Ishikawa (cell line): Measurements from ENCODE around the gene PRICKLE2.

ENCODE experiments used
- CEBPB ChIP-seq: IDR thresholded peaks from 2 replicates; pipeline ENCODE4 v1.6.1; 2012
- EGR1 ChIP-seq: IDR thresholded peaks from 2 replicates; pipeline ENCODE4 v1.6.1; 2012
- EP300 ChIP-seq: IDR thresholded peaks from 2 replicates; pipeline ENCODE4 v1.6.1; 2012; ENCODE audit warnings: borderline replicate concordance
- FOXM1 ChIP-seq: IDR thresholded peaks from 2 replicates; pipeline ENCODE4 v1.6.1; 2012; ENCODE audit warnings: low read depth, borderline replicate concordance
- MAX ChIP-seq: IDR thresholded peaks from 2 replicates; pipeline ENCODE4 v1.6.1; 2012
- RAD21 ChIP-seq: IDR thresholded peaks from 2 replicates; pipeline ENCODE4 v1.6.1; 2012; ENCODE audit warnings: low read depth
- REST ChIP-seq: IDR thresholded peaks from 2 replicates; pipeline ENCODE4 v1.6.1; 2012; ENCODE audit warnings: low read depth, mild to moderate bottlenecking
- TAF1 ChIP-seq: IDR thresholded peaks from 2 replicates; pipeline ENCODE4 v1.6.1; 2012; ENCODE audit warnings: low read depth, mild to moderate bottlenecking
- TCF12 ChIP-seq: IDR thresholded peaks from 2 replicates; pipeline ENCODE4 v1.6.1; 2012; ENCODE audit warnings: low read depth
- TEAD4 ChIP-seq: IDR thresholded peaks from 2 replicates; pipeline ENCODE4 v1.6.1; 2012
- YY1 ChIP-seq: IDR thresholded peaks from 2 replicates; pipeline ENCODE4 v1.6.1; 2012; ENCODE audit warnings: low read depth
- ZBTB7A ChIP-seq: IDR thresholded peaks from 2 replicates; pipeline ENCODE4 v1.6.1; 2012; ENCODE audit warnings: low read depth

DNA sequence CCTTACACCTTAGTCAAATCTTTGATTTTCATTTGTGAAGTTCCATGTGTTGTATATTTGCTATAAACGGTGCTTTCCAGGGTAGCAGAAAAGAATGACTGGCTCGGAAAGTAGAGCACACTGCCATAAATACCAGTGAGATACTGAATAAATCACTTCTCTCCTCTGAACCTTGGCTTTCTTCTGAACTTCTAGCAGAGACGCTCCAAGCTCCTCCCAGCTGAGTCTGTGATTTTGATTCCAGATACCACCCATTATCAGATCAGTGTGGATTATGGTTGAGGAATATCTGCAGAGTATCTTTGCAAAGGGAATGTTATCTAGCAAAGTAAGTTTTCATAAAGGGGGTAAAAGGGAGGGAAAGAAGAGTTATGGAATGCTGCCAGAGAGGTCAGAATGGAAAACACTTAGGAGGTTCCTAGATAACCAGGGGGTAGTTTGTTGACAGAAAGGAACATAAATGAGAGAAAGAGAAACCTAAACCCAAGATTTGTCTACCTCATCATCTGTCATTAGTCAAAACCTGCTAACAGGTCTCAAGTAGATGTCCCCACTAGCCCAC is 103.4 kb downstream of the PRICKLE2 start:
- no peak for TF ChIP-seq CEBPB
- no peak for TF ChIP-seq MAX
- no peak for TF ChIP-seq YY1
- no peak for TF ChIP-seq RAD21
- no peak for TF ChIP-seq ZBTB7A
- no peak for TF ChIP-seq EP300
- TF ChIP-seq TCF12 = no peak
- no peak for TF ChIP-seq TAF1
- TF ChIP-seq TEAD4 = no peak
- TF ChIP-seq REST = no peak
- no peak for TF ChIP-seq EGR1
- TF ChIP-seq FOXM1 = no peak
